Duodenal mucosa (tissue), 2 donors: ENCODE results near the gene ANKRD6.

Experiments used
- H3K27ac ChIP-seq: one replicate; pipeline ENCODE4 v1.7.0; 2013; ENCODE audit warnings: low read depth, low read length
- H3K27me3 ChIP-seq, 2 donors: one replicate each; pipeline ENCODE4 v1.7.0; 2013; ENCODE audit warnings: low read length in 2 of 2, control low read depth in 1 of 2; ENCODE audit not compliant: insufficient read depth in 2 of 2, control insufficient read depth in 1 of 2
- H3K36me3 ChIP-seq, 2 donors: one replicate each; pipeline ENCODE4 v1.7.0; 2013; ENCODE audit warnings: low read length in 2 of 2, control low read depth in 1 of 2; ENCODE audit not compliant: insufficient read depth in 2 of 2, control insufficient read depth in 1 of 2
- H3K4me1 ChIP-seq, 2 donors: one replicate each; pipeline ENCODE4 v1.7.0; 2013; ENCODE audit warnings: low read length in 2 of 2, control low read depth in 1 of 2; ENCODE audit not compliant: insufficient read depth in 2 of 2, control insufficient read depth in 1 of 2
- H3K4me3 ChIP-seq, 2 donors: one replicate each; pipeline ENCODE4 v1.7.0; 2013; ENCODE audit warnings: low read length in 2 of 2, low read depth in 1 of 2
- H3K9ac ChIP-seq, 2 donors: one replicate each; pipeline ENCODE4 v1.7.0; 2013; ENCODE audit warnings: low read length in 2 of 2, low read depth in 1 of 2
- H3K9me3 ChIP-seq, 2 donors: one replicate each; pipeline ENCODE4 v1.7.0; 2013; ENCODE audit warnings: low read length in 2 of 2, control low read depth in 1 of 2; ENCODE audit not compliant: control insufficient read depth in 1 of 2

The ANKRD6 gene

GRCh38 chr6:89525786-89526562 is 93.0 kb downstream of the ANKRD6 start:
- no peaks in the 10 kb centered on the region for H3K9me3 ChIP-seq
- no peak overlapping the region for H3K9ac ChIP-seq
- no peaks in the 10 kb centered on the region for H3K36me3 ChIP-seq
- H3K27ac ChIP-seq: no peak overlapping the region
- no peaks in the 10 kb centered on the region for H3K27me3 ChIP-seq
- no peak overlapping the region for H3K4me3 ChIP-seq
- no peaks in the 10 kb centered on the region for H3K4me1 ChIP-seq

- H3K9me3 ChIP-seq: no peaks in the 10 kb centered on the region
- no peaks in the 10 kb centered on the region for H3K36me3 ChIP-seq
- H3K27me3 ChIP-seq: no peaks in the 10 kb centered on the region
- H3K9ac ChIP-seq: no peak overlapping the region
- no peak overlapping the region for H3K4me3 ChIP-seq
- H3K27ac ChIP-seq: no peak overlapping the region
- H3K4me1 ChIP-seq: no peaks in the 10 kb centered on the region
Measured at GRCh38 chr6:89526563-89526869, 93.6 kb downstream of the ANKRD6 start.

- Histone ChIP-seq H3K27me3 (no peaks in the 10 kb centered on the region), H3K9ac (no peak overlapping the region), H3K27ac (no peak overlapping the region), H3K9me3 (no peaks in the 10 kb centered on the region), H3K4me3 (no peak overlapping the region), H3K36me3 (no peaks in the 10 kb centered on the region), H3K4me1 (no peaks in the 10 kb centered on the region)
Measured at GRCh38 chr6:89527634-89528033, 94.7 kb downstream of the ANKRD6 start.

GRCh38 chr6:89528866-89529265 is 95.9 kb downstream of the ANKRD6 start:
- Histone ChIP-seq H3K27ac (no peak overlapping the region), H3K4me1 (no peaks in the 10 kb centered on the region), H3K4me3 (no peak overlapping the region), H3K27me3 (no peaks in the 10 kb centered on the region), H3K36me3 (no peaks in the 10 kb centered on the region), H3K9ac (no peak overlapping the region), H3K9me3 (no peaks in the 10 kb centered on the region)

GRCh38 chr6:89530982-89531381 is 98.0 kb downstream of the ANKRD6 start:
- no peak overlapping the region for H3K27ac ChIP-seq
- H3K4me1 ChIP-seq: no peaks in the 10 kb centered on the region
- H3K9ac ChIP-seq: no peak overlapping the region
- H3K36me3 ChIP-seq: no peaks in the 10 kb centered on the region
- H3K4me3 ChIP-seq: no peak overlapping the region
- H3K9me3 ChIP-seq: no peaks in the 10 kb centered on the region
- no peaks in the 10 kb centered on the region for H3K27me3 ChIP-seq

- H3K4me1 ChIP-seq: no peaks in the 10 kb centered on the region
- no peak overlapping the region for H3K4me3 ChIP-seq
- H3K9me3 ChIP-seq: no peaks in the 10 kb centered on the region
- no peaks in the 10 kb centered on the region for H3K36me3 ChIP-seq
- H3K27ac ChIP-seq: no peak overlapping the region
- H3K9ac ChIP-seq: no peak overlapping the region
- H3K27me3 ChIP-seq: no peaks in the 10 kb centered on the region
Measured at GRCh38 chr6:89536231-89536630, 103.3 kb downstream of the ANKRD6 start.

- no peak overlapping the region for H3K4me3 ChIP-seq
- no peaks in the 10 kb centered on the region for H3K9me3 ChIP-seq
- no peak overlapping the region for H3K27ac ChIP-seq
- H3K36me3 ChIP-seq: no peaks in the 10 kb centered on the region
- H3K4me1 ChIP-seq: no peaks in the 10 kb centered on the region
- no peak overlapping the region for H3K9ac ChIP-seq
- no peaks in the 10 kb centered on the region for H3K27me3 ChIP-seq
Measured at GRCh38 chr6:89539779-89540178, 106.8 kb downstream of the ANKRD6 start.

- H3K4me3 ChIP-seq: no peak overlapping the region
- H3K27me3 ChIP-seq: no peaks in the 10 kb centered on the region
- H3K4me1 ChIP-seq: no peaks in the 10 kb centered on the region
- H3K9ac ChIP-seq: no peak overlapping the region
- H3K36me3 ChIP-seq: no peaks in the 10 kb centered on the region
- H3K27ac ChIP-seq: no peak overlapping the region
- no peaks in the 10 kb centered on the region for H3K9me3 ChIP-seq
Measured at GRCh38 chr6:89542081-89542857, 109.3 kb downstream of the ANKRD6 start.

- no peaks in the 10 kb centered on the region for H3K36me3 ChIP-seq
- no peaks in the 10 kb centered on the region for H3K9me3 ChIP-seq
- no peak overlapping the region for H3K27ac ChIP-seq
- H3K27me3 ChIP-seq: no peaks in the 10 kb centered on the region
- H3K9ac ChIP-seq: no peak overlapping the region
- no peak overlapping the region for H3K4me3 ChIP-seq
- H3K4me1 ChIP-seq: no peaks in the 10 kb centered on the region
Measured at GRCh38 chr6:89542866-89543265, 109.9 kb downstream of the ANKRD6 start.

- H3K4me3 ChIP-seq: no peak overlapping the region
- H3K4me1 ChIP-seq: no peaks in the 10 kb centered on the region
- no peaks in the 10 kb centered on the region for H3K9me3 ChIP-seq
- H3K27ac ChIP-seq: no peak overlapping the region
- no peaks in the 10 kb centered on the region for H3K27me3 ChIP-seq
- no peak overlapping the region for H3K9ac ChIP-seq
- H3K36me3 ChIP-seq: no peaks in the 10 kb centered on the region
Measured at GRCh38 chr6:89547281-89547680, 114.3 kb downstream of the ANKRD6 start.
